ENCODE data around the gene TFCP2L1. TPM values are rescaled to one million over a fixed set of nuclear protein-coding genes. Genes with fewer than 3 reads are reported as not detected.

Gene TFCP2L1
- total RNA-seq, 2 experiments from 2014 or later: 0.17 to 0.30 TPM

- no peak for TF ChIP-seq CTCF (IDR thresholded peaks at IDR 0.05)
- Mint-ChIP-seq H3K4me3 (no peak overlapping the region), H3K36me3 (ENCODE audit: low read depth) (no peaks in the 10 kb centered on the region), H3K9me3 (peaks cover 3% of the 10 kb centered on the region), H3K27ac (no peak overlapping the region), H3K4me1 (ENCODE audit: low read depth) (no peaks in the 10 kb centered on the region), H3K27me3 (peaks cover 19% of the 10 kb centered on the region)
- no peaks in the 10 kb centered on the region for H3K4me1 ChIP-seq (ENCODE audit: insufficient read depth, low read length)
- H3K9me3 ChIP-seq (ENCODE audit: control insufficient read depth in 1 of 2, insufficient read depth in 1 of 2, low read length in 2 of 2): peaks cover 11 to 17% of the 10 kb centered on the region in 2 experiments
- DNase-seq (no peak), ATAC-seq (ENCODE audit: poor library complexity) (no peak)
- no peak overlapping the region for H3K27ac ChIP-seq (ENCODE audit: low read depth in 1 of 2, low read length in 2 of 2)
- peaks cover 5 to 6% of the 10 kb centered on the region in 2 experiments for H3K27me3 ChIP-seq (ENCODE audit: control insufficient read depth in 1 of 2, insufficient read depth in 2 of 2, low read length in 2 of 2)
- ChIA-PET CTCF (no interaction called here), POLR2A (no interaction called here)
- H3K36me3 ChIP-seq (ENCODE audit: insufficient read depth, low read length): no peaks in the 10 kb centered on the region
- no peak overlapping the region for H3K4me3 ChIP-seq (ENCODE audit: low read length)
- intact Hi-C loops (cut with DNase I, micrococcal nuclease): no loop called here
Observed at GRCh38 chr2:121171625-121172119, 113.3 kb downstream of the TFCP2L1 start.

- Mint-ChIP-seq H3K36me3 (ENCODE audit: low read depth) (no peaks in the 10 kb centered on the region), H3K4me1 (ENCODE audit: low read depth) (no peaks in the 10 kb centered on the region), H3K9me3 (peaks cover 3% of the 10 kb centered on the region), H3K4me3 (no peak overlapping the region), H3K27me3 (peaks cover 13% of the 10 kb centered on the region), H3K27ac (no peak overlapping the region)
- DNase-seq (no peak), ATAC-seq (ENCODE audit: poor library complexity) (no peak)
- Histone ChIP-seq H3K9me3 (ENCODE audit: control insufficient read depth in 1 of 2, insufficient read depth in 1 of 2, low read length in 2 of 2) (peaks cover 11 to 17% of the 10 kb centered on the region in 2 experiments), H3K36me3 (ENCODE audit: insufficient read depth, low read length) (no peaks in the 10 kb centered on the region), H3K4me1 (ENCODE audit: insufficient read depth, low read length) (no peaks in the 10 kb centered on the region), H3K27ac (ENCODE audit: low read depth in 1 of 2, low read length in 2 of 2) (no peak overlapping the region), H3K27me3 (ENCODE audit: control insufficient read depth in 1 of 2, insufficient read depth in 2 of 2, low read length in 2 of 2) (peaks cover 5 to 6% of the 10 kb centered on the region in 2 experiments), H3K4me3 (ENCODE audit: low read length) (no peak overlapping the region)
- ChIA-PET POLR2A (no interaction called here), CTCF (interaction anchor here (0.7 kb wide), 1 partner anchor 1789 kb away, joined by 3 read pairs; no protein-coding TSS in a partner anchor)
- TF ChIP-seq CTCF (IDR thresholded peaks at IDR 0.05): no peak
- intact Hi-C loops (cut with DNase I, micrococcal nuclease): no loop called here
Observed at GRCh38 chr2:121170577-121170976, 114.4 kb downstream of the TFCP2L1 start.

- Histone ChIP-seq H3K36me3 (ENCODE audit: insufficient read depth, low read length) (no peaks in the 10 kb centered on the region), H3K4me3 (ENCODE audit: low read length) (no peak overlapping the region), H3K27ac (ENCODE audit: low read depth in 1 of 2, low read length in 2 of 2) (no peak overlapping the region), H3K4me1 (ENCODE audit: insufficient read depth, low read length) (no peaks in the 10 kb centered on the region), H3K27me3 (ENCODE audit: control insufficient read depth in 1 of 2, insufficient read depth in 2 of 2, low read length in 2 of 2) (peaks cover 5 to 6% of the 10 kb centered on the region in 2 experiments), H3K9me3 (ENCODE audit: control insufficient read depth in 1 of 2, insufficient read depth in 1 of 2, low read length in 2 of 2) (peaks cover 19 to 23% of the 10 kb centered on the region in 2 experiments)
- ChIA-PET POLR2A (no interaction called here), CTCF (no interaction called here)
- DNase-seq (no peak), ATAC-seq (ENCODE audit: poor library complexity) (no peak)
- intact Hi-C loops (cut with DNase I, micrococcal nuclease): no loop called here
- H3K9me3 Mint-ChIP-seq: peaks cover 9% of the 10 kb centered on the region
- H3K4me3 Mint-ChIP-seq: no peak overlapping the region
- no peaks in the 10 kb centered on the region for H3K36me3 Mint-ChIP-seq (ENCODE audit: low read depth)
- H3K27ac Mint-ChIP-seq: no peak overlapping the region
- H3K27me3 Mint-ChIP-seq: peaks cover 8% of the 10 kb centered on the region
- no peaks in the 10 kb centered on the region for H3K4me1 Mint-ChIP-seq (ENCODE audit: low read depth)
- TF ChIP-seq CTCF (IDR thresholded peaks at IDR 0.05): no peak
Observed at GRCh38 chr2:121167411-121167810, 117.6 kb downstream of the TFCP2L1 start.

Other genes with a start within 250 kb of the TFCP2L1 start
- not detected for gene RNU4ATAC, start 245.7 kb upstream of the TFCP2L1 start, total RNA-seq